SK-N-SH (cell line): ENCODE measurements around the gene SAG.

Experiments used
- EP300 ChIP-seq, 2 experiments: IDR thresholded peaks; 2 replicates each; pipeline versions ENCODE4 v1.4.0 to v1.6.1; 2012; ENCODE audit warnings: borderline replicate concordance in 1 of 2, low read depth in 1 of 2, low read length in 1 of 2
- FOXM1 ChIP-seq: IDR thresholded peaks from 2 replicates; pipeline ENCODE4 v1.4.0; 2012; ENCODE audit warnings: low read depth, mild to moderate bottlenecking
- GATA2 ChIP-seq: sonication (generic); formaldehyde crosslinking; IDR thresholded peaks from 2 replicates; pipeline ENCODE4 v1.5.0; 2020; ENCODE audit warnings: mild to moderate bottlenecking, missing genetic modification reagents
- JUND ChIP-seq: IDR thresholded peaks from 2 replicates; pipeline ENCODE4 v1.4.0; 2012
- MAX ChIP-seq: IDR thresholded peaks from 2 replicates; pipeline ENCODE4 v1.4.0; 2012; ENCODE audit warnings: low read depth
- POLR2AphosphoS5 ChIP-seq: IDR thresholded peaks from 2 replicates; pipeline ENCODE4 v1.6.1; 2012; ENCODE audit warnings: low read depth, low read length
- RAD21 ChIP-seq: IDR thresholded peaks from 2 replicates; pipeline ENCODE4 v1.6.1; 2012; ENCODE audit warnings: mild to moderate bottlenecking, low read length
- RCOR1 ChIP-seq: fragments of 150-350 bp; IDR thresholded peaks from 2 replicates; pipeline ENCODE4 v1.6.1; 2017; ENCODE audit warnings: antibody characterized with exemption, low read length
- RFX5 ChIP-seq: IDR thresholded peaks from 2 replicates; pipeline ENCODE4 v1.6.1; 2012; ENCODE audit warnings: mild to moderate bottlenecking, improper control_type of control experiment, low read length
- TAF1 ChIP-seq: IDR thresholded peaks from 2 replicates; pipeline ENCODE4 v1.6.1; 2012; ENCODE audit warnings: low read depth, mild to moderate bottlenecking, low read length, moderate library complexity, borderline replicate concordance
- USF2 ChIP-seq: fragments of 150-350 bp; IDR thresholded peaks from 2 replicates; pipeline ENCODE4 v1.6.1; 2017; ENCODE audit warnings: antibody characterized with exemption, low read length, low read depth, borderline replicate concordance
- YY1 ChIP-seq: IDR thresholded peaks from 2 replicates; pipeline ENCODE4 v1.4.0; 2012; ENCODE audit warnings: low read depth, mild to moderate bottlenecking
- TF ChIP-seq, protein P1 (sequence below): fragments of 200-600 bp; sonication (generic); IDR thresholded peaks from 2 replicates; pipeline ENCODE4 v1.6.1; 2017; ENCODE audit warnings: antibody characterized with exemption, mild to moderate bottlenecking, moderate library complexity

GRCh38 chr2:233301248-233301647 lies 6.4 kb upstream of the SAG start:
- no peak for TF ChIP-seq RAD21
- no peak for TF ChIP-seq JUND
- TF ChIP-seq MAX, result no peak
- TF ChIP-seq YY1, result no peak
- TF ChIP-seq, protein P1, sequence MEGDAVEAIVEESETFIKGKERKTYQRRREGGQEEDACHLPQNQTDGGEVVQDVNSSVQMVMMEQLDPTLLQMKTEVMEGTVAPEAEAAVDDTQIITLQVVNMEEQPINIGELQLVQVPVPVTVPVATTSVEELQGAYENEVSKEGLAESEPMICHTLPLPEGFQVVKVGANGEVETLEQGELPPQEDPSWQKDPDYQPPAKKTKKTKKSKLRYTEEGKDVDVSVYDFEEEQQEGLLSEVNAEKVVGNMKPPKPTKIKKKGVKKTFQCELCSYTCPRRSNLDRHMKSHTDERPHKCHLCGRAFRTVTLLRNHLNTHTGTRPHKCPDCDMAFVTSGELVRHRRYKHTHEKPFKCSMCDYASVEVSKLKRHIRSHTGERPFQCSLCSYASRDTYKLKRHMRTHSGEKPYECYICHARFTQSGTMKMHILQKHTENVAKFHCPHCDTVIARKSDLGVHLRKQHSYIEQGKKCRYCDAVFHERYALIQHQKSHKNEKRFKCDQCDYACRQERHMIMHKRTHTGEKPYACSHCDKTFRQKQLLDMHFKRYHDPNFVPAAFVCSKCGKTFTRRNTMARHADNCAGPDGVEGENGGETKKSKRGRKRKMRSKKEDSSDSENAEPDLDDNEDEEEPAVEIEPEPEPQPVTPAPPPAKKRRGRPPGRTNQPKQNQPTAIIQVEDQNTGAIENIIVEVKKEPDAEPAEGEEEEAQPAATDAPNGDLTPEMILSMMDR, result no peak
- no peak for TF ChIP-seq FOXM1
- TF ChIP-seq POLR2AphosphoS5, result no peak
- TF ChIP-seq EP300 (IDR thresholded peaks at IDR 0.05; ENCODE audit: borderline replicate concordance in 1 of 2, low read depth in 1 of 2, low read length in 1 of 2), result no peak
- no peak for TF ChIP-seq RCOR1
- no peak for TF ChIP-seq RFX5
- TF ChIP-seq USF2, result no peak
- TF ChIP-seq TAF1, result no peak
- TF ChIP-seq GATA2 (CRISPR knock-in tag), result no peak
